GM19452 (cell line): ENCODE measurements around the gene GALNT15.

Experiments
- ATAC-seq: cut with Tn5 transposase; IDR thresholded peaks from one replicate; pipeline ENCODE4 v1.9.1; 2021; ENCODE audit not compliant: unreplicated experiment

Gene GALNT15, protein sequence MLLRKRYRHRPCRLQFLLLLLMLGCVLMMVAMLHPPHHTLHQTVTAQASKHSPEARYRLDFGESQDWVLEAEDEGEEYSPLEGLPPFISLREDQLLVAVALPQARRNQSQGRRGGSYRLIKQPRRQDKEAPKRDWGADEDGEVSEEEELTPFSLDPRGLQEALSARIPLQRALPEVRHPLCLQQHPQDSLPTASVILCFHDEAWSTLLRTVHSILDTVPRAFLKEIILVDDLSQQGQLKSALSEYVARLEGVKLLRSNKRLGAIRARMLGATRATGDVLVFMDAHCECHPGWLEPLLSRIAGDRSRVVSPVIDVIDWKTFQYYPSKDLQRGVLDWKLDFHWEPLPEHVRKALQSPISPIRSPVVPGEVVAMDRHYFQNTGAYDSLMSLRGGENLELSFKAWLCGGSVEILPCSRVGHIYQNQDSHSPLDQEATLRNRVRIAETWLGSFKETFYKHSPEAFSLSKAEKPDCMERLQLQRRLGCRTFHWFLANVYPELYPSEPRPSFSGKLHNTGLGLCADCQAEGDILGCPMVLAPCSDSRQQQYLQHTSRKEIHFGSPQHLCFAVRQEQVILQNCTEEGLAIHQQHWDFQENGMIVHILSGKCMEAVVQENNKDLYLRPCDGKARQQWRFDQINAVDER

DNA sequence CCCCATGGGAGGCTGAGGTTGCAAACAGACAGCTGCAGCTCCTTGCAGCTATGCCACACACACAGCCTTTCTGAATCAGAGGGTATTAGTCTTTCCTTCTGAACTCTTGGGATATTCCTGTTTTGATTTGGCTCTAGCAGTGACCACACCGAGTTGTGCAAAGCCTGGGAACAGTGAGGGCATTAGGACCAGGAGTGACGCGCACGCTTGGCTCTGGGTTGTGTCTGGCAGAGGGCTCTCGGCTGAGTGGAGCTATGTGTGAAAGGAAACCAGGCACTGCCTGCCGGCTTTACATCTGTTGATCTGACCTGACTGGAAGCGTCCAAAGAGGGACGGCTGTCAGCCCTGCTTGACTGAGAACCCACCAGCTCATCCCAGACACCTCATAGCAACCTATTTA lies at the start of gene GALNT15:
Gene GALNT15, plus strand, starts transcription at position 292 of the 400 bp plus-strand sequence. CDS start 472 bp downstream, outside the sequence.
- ATAC-seq, result no peak

DNA sequence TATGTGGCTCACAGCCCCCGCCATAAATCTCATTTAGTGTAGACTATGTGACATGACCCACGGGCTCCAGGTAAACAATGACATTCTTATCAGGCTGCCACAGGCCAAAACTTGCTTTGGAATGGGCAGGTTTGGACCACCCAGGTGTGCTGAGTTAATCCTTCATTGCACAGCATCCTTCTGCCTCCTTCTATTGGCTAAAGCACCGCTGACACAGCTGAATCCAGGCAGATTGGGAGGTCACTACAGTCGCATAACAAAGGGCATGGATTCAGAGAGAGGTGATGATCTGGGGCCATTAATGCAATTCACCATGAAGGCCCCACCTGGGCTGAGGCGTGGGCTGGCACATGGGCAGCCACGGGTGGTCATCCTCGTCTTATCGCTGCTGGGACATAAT lies 47.8 kb upstream of the GALNT15 start:
- no peak for ATAC-seq

DNA sequence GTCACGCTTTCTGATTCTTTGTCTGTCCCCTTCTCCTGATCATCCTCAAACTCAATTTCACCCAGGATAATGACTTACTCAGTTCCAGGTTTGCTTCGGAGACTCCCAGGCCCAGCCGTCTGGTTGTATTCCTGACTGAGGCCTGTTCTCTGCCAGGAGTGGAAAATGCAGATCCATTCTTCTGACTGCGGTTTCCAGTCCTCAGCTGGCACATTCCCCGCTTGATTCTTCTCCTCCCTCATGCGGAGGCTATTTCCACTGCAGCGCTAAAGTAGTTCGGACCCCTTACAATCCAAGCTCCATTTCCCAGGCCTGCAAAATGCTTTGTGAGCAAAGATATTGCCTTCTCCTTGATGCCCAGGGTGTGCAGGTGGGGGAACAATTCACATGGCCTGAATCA lies 47.2 kb upstream of the GALNT15 start:
- ATAC-seq, result no peak

DNA sequence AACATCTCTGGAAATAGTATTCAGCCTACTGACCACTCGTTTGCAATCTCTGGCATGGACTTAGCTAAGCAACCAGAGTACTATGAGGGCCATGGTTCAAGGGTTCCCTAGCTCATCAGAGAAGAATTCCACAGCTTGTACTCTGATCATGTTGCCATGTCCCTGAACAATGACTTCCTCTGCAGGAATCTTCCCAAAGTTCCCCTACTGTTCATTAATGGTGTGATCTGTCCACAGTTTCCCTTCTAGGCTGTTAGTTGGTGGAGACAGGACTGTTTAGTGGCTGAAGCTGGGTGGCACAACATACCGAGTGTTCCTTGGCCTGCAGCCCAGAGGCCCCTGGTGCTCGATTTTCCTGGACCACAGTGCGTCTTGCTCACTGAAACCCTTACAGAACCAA lies 44.4 kb upstream of the GALNT15 start:
- ATAC-seq, result no peak

DNA sequence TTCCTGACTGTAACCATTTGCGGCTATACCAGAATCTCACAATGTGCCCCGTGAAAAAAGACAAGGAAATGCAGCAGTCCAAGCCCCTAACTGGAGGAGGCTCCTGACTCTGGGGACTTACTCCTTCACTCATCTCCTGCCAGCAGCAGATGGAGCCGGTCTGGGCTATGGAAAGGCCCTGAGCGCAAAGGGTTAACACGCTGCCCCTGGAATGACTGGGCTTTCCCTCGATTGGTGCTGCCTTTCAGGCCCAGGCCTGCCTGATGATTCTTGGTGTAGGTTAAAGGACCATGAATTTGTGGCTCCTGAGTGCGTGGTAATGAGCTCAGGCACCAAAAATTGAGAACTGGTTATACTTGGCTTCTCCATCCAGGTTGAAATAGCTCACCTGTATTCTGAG lies 42.3 kb upstream of the GALNT15 start:
- ATAC-seq, result no peak

DNA sequence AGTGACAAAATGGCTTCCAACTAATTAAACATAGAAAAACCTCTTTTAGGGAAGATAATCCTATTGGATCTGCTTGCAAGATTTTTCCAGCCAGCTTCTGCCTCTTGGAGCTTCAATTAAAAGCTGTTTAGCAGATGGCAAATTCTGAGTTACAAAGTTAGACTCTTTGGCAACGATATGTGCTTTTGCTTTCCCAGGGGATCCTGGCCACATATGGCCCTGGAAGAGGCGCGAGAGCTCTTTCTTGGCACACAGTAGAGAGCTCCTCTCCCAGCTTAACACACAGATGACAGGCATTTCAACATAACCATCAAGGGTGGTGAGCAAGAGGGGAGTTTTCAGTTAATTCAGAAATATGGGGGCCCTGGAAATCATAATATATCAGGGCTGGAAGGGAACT lies 41.6 kb upstream of the GALNT15 start:
- no peak for ATAC-seq

DNA sequence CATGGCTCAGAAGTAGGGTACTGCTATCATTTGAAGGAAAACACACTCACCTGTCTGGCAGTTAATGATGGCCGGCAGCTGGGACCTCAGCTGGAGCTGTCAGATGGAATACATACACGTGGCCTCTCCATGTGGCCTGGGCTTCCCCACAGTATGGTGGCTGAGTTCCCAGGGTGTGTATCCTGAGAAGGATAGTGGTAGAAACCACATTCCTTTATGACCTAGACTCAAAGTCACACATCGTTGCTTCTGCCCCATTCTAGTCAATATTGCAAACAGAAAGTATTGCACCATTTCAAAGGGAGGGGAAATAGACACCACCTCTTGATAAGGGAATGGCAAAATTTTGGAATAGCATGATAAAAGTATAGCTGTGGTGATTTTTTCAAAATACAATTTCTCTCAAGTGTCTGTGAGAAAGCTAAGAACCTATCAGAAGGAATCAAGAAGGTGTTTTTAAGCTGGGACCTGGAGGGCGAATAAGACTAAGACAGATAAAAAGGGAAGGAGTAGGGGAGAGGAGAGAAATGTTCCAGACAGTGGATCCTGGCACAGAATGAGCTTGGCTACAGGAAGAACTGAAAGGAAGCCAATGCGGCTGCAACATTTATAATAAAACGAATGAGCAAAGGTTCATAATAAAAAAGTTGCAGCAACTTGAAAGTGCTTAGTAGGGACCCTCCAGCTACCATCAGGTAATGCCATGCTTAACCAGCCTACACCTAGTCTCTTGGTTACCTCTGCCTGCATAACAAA lies 40.1 kb upstream of the GALNT15 start:
- no peak for ATAC-seq

DNA sequence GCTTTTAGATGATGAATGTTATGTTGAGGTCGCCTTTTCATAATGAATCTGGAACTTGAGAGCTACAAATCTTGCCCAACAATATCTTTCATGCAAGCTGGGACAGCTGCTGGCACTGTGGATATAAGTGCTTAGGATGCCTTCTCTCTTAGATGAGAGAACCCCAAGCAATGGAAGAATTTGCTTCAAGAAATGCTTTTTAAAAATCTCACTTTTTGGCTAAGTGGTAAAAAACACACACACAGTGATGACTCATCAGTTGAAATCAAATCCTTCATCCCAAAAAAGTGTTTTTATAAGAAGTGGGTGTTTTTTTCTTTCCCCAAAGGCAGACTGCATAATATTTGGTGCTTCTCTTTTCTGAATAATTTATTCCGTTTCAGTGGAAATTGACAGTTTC lies 38.4 kb upstream of the GALNT15 start:
- no peak for ATAC-seq

DNA sequence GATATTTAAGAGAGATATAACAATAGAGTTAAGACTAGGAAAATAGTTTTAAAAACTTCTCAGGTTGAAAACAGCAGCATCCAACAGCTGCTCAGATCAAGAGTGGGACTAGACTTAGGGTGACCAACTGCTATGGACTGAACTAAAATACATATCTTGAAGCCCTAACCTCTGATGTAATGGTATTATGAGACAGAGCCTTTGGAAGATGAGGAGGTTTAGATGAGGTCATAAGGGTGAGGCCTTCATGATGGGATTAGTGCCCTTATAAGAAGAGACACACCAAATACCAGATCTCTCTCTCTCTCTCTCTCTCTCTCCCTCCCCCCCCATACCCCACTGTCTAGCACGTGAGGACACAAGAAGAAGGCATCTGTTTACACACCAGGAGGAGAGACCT lies 37.4 kb upstream of the GALNT15 start:
- no peak for ATAC-seq

DNA sequence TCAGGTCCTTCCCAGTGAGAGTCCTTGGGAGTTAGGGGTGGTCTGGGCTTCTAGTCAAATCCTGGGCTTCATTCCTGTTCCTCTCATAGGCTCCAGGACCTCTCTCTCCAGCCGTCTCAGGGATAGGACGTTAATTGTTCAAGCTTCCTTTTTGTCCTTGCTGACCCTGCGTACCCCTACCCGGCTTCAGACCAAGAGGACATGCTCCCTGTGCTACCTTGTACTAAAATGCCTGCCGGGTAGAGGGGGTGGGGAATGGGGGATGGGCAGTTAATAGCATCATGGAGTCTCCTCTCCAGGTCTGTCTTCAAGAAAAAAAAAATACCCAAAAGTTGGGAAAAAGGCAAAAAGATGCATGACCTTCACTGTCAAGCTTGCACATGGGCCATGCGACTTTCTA lies 36.5 kb upstream of the GALNT15 start:
- no peak for ATAC-seq

DNA sequence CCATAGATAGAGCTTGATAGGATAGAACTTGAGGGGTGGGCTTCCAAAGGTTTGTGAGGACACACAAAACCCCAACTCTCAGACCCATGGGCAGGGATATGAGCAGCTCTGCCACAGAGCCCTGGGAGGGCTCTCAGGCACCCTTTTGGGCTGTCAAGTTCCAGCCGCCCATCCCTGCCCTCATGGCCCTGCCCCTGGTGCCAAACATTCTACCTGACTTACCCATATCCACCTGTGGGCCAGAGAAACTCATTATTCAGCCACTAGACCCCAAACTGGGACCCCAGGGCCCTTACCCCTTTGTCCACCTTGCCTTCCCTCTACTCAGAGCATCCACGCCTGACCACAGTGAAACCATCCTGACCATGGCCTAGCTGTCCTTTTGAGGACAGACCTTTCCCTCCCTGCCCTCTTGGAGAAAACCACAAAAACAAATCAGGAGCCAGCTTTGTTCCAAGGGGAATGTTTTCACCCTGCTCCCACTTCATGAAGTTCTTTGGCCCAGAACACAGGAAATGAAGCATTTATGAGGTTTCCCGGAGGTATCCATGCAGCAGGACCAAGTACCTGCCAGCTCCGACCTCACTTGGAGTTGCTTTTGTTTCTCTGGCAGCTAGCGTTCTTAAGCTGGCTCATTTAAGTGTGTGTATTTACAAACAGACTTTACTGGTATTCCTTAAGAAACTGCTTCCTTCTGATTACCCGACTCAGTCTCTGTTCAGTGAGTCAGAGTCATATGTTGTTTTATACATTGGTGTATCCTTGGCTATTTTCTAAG lies 34.2 kb upstream of the GALNT15 start:
- no peak for ATAC-seq

DNA sequence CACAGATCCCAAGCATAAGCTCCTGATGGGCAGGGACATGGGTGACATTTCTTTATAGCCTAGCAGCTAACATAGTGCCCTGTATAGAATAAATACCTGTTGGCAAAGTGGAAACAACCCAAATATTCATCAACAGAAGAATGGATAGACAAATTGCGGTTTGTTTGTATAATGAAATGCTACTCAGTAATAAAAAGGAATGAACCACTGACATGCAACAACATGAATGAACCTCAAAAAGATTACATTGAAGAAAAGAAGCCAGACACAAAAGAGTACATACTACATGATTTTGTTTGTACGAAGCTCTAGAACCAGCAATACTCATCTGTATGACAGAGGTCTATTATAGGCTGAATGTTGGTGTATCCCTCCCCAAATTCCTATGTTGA lies 33.6 kb upstream of the GALNT15 start:
- no peak for ATAC-seq

DNA sequence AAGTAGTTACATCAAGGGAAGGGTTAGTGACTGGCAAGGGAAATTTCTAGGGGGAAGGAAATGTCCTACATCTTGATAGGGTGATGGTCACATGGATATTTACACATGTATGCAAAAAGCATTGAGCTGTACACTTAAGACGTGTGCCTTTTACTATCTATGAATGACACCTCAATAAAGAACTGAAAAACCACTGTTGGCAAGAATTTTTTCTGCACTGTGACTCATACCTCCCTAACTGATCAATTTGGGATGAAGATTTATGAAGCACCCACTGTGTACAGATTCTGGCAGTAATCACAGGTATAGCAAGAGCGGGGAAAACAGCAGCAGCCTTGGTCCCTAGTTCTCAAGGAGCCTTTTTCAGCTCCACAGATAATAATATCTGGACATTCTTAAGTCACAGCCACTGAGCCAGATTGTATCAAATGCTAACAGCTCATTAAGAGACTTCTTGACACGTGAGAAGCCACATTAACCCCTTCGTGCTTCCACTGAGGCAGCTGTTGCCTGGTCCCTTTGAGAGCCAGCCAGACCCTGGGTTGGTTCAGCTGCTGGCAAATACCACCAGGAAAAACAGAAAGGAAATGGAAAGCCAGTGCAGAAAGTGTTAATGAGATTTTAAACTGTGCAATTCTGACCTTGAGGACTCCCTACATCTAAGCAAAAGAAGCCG lies 32.0 kb upstream of the GALNT15 start:
- ATAC-seq, result no peak

DNA sequence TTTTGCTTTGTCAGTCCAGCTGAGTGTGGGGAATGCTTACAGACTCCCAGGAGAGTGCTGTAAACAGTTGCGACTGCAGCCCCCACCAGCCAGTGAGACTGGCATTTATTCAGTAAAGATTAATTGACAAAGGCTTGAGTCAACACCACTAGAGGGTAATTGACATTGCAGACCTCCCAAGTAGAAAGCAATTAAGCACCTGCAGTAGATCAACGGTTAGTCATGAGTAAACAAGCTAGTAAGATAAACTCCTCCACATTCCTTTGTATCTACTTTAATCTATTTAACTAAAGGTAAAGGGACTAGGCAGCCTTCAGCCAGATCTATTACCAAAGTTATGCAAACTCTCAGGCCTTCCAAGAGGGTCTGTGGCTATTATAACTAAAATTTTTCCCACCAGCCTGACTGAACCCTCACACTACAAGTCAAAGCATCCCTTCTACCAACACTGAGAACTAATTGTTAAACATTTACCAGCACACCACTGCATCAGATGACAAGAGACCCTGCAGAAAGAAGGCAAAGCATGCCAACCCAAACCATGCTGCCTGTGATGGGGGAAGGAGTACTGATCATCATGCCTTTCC lies 30.5 kb upstream of the GALNT15 start:
- no peak for ATAC-seq

DNA sequence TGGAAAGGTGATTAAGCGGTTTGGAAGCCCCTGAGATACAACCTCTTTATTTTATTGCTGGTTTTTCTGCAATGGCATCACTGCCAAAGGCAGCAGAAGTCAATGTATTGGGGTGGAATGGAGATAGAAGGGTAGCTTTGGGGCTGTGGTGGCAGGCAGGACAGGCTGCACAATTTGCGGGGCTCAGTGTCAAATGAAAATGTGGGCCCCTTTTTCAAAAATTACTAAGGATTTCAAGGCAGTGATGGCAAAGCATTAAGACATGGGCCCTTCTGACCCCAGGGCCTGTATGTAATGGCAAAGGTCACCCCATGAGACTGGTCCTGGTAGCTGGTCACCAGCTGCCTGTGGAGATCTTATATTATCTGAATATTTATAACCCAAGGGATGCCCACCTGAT lies 29.3 kb upstream of the GALNT15 start:
- ATAC-seq, result no peak

DNA sequence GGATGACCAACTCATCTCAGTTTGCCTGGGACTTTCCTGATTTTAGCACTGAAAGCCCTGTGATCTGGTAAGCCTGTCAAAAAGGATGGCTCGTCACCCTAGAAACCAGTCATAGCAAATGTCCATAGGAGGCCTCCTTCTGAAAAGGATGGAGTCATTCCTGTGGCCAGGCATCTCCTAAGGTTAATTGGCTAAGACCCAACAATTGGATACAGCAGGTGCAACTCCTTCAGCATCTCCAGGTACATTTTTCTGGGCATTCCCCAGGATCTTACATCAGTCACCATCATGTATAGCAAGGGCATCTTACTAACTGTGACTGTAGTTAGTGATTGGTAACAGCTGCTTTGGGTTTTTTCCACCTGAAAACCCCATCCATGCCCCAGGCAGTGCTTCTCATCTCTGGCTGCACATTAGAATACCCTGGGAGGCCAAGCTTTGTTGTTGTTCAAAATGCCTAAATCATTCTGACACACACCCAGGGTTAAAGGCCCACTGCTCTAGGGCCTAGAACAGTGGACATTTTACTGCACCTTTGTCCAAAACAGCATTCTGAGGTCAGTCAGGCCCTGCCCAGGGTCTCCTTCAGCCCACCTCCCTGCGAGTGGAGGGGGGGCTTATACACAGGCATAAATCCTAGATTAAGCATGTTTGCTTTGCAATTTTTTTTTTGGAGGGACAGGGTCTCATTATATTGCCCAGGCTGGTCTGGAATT lies 28.3 kb upstream of the GALNT15 start:
- ATAC-seq, result peak; percentile 70

DNA sequence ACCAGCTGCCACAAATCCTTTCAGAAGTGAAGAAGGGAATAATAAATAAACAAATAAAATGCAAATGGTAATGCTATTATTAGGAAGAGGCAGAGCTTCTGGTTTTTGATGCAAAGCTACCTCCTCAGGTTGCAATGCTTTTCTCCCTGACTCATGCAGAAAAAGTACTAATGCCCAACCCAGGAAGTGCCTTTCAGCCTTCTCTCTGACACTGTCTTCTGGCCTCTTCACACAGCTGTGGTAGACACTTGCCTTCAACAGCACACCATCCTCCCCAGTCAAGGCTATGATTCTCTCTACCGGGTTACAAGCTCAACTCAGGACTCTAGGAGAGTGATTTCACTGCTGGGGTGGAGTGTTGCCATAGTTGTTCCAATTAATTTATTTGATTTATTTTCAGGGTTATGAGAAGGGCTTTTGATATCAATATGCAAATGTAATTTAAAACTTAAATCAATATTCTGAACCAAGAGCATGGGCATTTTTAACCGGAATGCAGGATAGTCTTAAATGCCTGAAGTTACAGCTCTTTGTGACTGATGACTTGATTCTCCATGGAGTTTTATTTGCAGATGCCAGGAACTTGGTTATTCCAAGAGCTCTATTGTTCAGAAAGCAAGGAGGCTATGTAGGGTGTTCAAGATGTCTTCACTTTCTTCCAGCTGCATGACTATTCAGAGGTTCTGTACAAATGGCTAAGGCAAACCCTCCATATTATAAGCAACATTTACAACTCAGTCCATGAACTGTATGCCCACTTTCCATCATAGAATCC lies 27.1 kb upstream of the GALNT15 start:
- ATAC-seq, result no peak

DNA sequence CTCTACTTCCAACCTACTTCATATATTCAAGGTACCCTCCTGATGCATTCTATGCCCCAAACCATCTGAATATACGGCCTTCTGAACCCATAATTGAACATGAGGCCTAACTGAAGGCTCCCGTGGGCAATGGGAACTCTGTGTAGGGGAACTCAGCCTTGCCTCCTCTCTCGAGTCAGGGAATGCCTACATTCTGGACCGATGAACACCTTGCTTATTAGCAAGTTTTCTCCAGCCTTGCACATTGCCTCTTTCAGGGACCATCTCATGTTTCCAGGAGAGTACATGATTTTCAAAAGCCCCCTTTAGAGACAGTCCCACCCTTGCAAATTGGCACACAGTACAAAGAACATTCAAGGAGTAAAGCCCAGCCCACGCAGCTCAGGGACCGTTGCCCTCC lies 26.3 kb upstream of the GALNT15 start:
- no peak for ATAC-seq

DNA sequence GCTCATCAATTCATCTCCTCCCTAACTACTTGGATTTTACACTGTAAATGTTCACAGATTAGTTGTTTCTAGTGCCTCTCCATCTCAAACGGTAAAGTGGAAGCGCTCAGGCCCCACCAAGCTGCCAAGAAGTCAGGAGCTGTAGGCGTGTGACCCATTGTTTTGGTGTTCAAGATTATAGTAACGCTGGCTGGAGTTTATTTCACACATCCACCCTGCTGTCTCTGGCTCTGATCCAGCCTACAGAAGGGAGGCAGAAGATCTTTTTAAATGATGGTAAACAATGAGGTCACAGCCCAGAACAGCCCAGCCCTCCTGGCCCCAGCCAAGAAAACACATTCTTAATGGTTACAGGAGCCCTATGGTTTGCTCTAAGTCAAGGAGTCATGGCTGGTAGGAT lies 25.7 kb upstream of the GALNT15 start:
- no peak for ATAC-seq
